HepG2 (cell line): Measurements from ENCODE around the gene PIGL. TPM values are rescaled to one million over a fixed set of nuclear protein-coding genes. Genes with fewer than 3 reads are reported as not detected.
A peak's percentile ranks its signal among the peaks of the same experiment; 100 is the strongest.

Source experiments
- MED1 ChIP-seq: sonication (generic); formaldehyde crosslinking; IDR thresholded peaks from 2 replicates; pipeline ENCODE4 v1.4.0; 2020; ENCODE audit warnings: missing genetic modification reagents
- MED8 ChIP-seq: sonication (generic); formaldehyde crosslinking; IDR thresholded peaks from 2 replicates; pipeline ENCODE4 v1.8.1; 2023; ENCODE audit warnings: mild to moderate bottlenecking, missing genetic modification reagents; ENCODE audit not compliant: insufficient replicate concordance
- PCBP2 ChIP-seq: fragments of 200-400 bp; formaldehyde crosslinking; optimal IDR thresholded peaks from 2 replicates; pipeline ENCODE3; 2018; ENCODE audit warnings: low read length, low read depth; ENCODE audit not compliant: poor library complexity, severe bottlenecking
- POLR2AphosphoS5 ChIP-seq: IDR thresholded peaks from 2 replicates; pipeline ENCODE4 v1.6.1; 2012; ENCODE audit warnings: low read depth, low read length
- RFX3 ChIP-seq: IDR thresholded peaks from 2 replicates; pipeline ENCODE4 v1.6.1; 2016; ENCODE audit warnings: missing biosample characterization, missing genetic modification reagents
- TCF7 ChIP-seq: sonication (generic); IDR thresholded peaks from 2 replicates; pipeline ENCODE4 v1.6.1; 2016; ENCODE audit warnings: antibody characterized with exemption, low read depth
- THAP11 ChIP-seq: IDR thresholded peaks from 2 replicates; pipeline ENCODE4 v1.6.1; 2016; ENCODE audit warnings: missing biosample characterization, missing genetic modification reagents
- ZEB1 ChIP-seq: IDR thresholded peaks from 2 replicates; pipeline ENCODE4 v1.6.1; 2012; ENCODE audit warnings: mild to moderate bottlenecking, low read depth, inconsistent platforms; ENCODE audit not compliant: insufficient replicate concordance
- ZFP90 ChIP-seq: sonication (generic); formaldehyde crosslinking; IDR thresholded peaks from 2 replicates; pipeline ENCODE4 v1.8.0; 2022; ENCODE audit warnings: missing genetic modification reagents, mild to moderate bottlenecking, inconsistent platforms, borderline replicate concordance
- ZFX ChIP-seq: sonication (generic); formaldehyde crosslinking; IDR thresholded peaks from 2 replicates; pipeline ENCODE4 v1.4.0; 2020; ENCODE audit warnings: mild to moderate bottlenecking, low read depth, missing genetic modification reagents, moderate library complexity
- ZMYM4 ChIP-seq: sonication (generic); formaldehyde crosslinking; IDR thresholded peaks from 2 replicates; pipeline ENCODE4 v1.8.1; 2023; ENCODE audit warnings: mild to moderate bottlenecking, missing genetic modification reagents
- ZNF253 ChIP-seq: sonication (generic); formaldehyde crosslinking; IDR thresholded peaks from 2 replicates; pipeline ENCODE4 v1.8.0; 2022; ENCODE audit warnings: mild to moderate bottlenecking, missing genetic modification reagents, borderline replicate concordance
- ZNF256 ChIP-seq: sonication (generic); formaldehyde crosslinking; conservative IDR thresholded peaks from 2 replicates; pipeline ENCODE4 v1.4.0; 2020; ENCODE audit warnings: missing genetic modification reagents
- ZNF331 ChIP-seq: sonication (generic); formaldehyde crosslinking; IDR thresholded peaks from 2 replicates; pipeline ENCODE4 v1.4.0; 2020; ENCODE audit warnings: missing genetic modification reagents
- ZNF607 ChIP-seq: sonication (generic); formaldehyde crosslinking; IDR thresholded peaks from 2 replicates; pipeline ENCODE4 v1.5.1; 2020; ENCODE audit warnings: missing genetic modification reagents, mild to moderate bottlenecking, borderline replicate concordance
- polyA plus RNA-seq, 8 experiments: library from polyadenylated mRNA; depleted of rRNA in 3 of 8; stranded (reverse) in 7 of 8; unstranded in 1 of 8; fragments of >200 nt; fragmentation: Illumina TruSeq in 4 of 8; extraction: Trizol in 4 of 8; gene quantifications; 2 replicates each; pipeline versions ENCODE4 v1.2.1 to v1.2.3, GENCODE V29; 2011 to 2016; ENCODE audit warnings: low read depth in 4 of 8, missing spikeins in 1 of 8, mixed read lengths in 1 of 8; ENCODE audit not compliant: insufficient read depth in 1 of 8
- total RNA-seq, 5 experiments: library from RNA; depleted of rRNA; stranded (reverse); fragments of >200 nt; fragmentation: Illumina TruSeq; extraction: Trizol; gene quantifications; 2 replicates each; pipeline ENCODE4 v1.2.3, GENCODE V29; 2016; ENCODE audit warnings: low read depth in 1 of 5
- TF ChIP-seq, protein P1 (sequence below): sonication (generic); formaldehyde crosslinking; IDR thresholded peaks from 2 replicates; pipeline ENCODE4 v1.4.0; 2020; ENCODE audit warnings: missing genetic modification reagents
- TF ChIP-seq, protein P2 (sequence below): sonication (generic); formaldehyde crosslinking; conservative IDR thresholded peaks from 2 replicates; pipeline ENCODE4 v1.8.0; 2022; ENCODE audit warnings: low read depth, missing genetic modification reagents
- TF ChIP-seq, protein P3 (sequence below): sonication (generic); formaldehyde crosslinking; IDR thresholded peaks from 2 replicates; pipeline ENCODE4 v1.5.0; 2020; ENCODE audit warnings: missing genetic modification reagents
- TF ChIP-seq, protein P4 (sequence below): sonication (generic); formaldehyde crosslinking; IDR thresholded peaks from 2 replicates; pipeline ENCODE4 v1.8.1; 2023; ENCODE audit warnings: mild to moderate bottlenecking, moderate library complexity, missing genetic modification reagents
- TF ChIP-seq, protein P5 (sequence below): sonication (generic); formaldehyde crosslinking; IDR thresholded peaks from 2 replicates; pipeline ENCODE4 v1.5.1; 2020; ENCODE audit warnings: mild to moderate bottlenecking, missing genetic modification reagents, moderate library complexity

Gene PIGL
- total and polyA plus RNA-seq, 2 of the 13 experiments (the other 11 are each of a cell fraction or from before 2014, with no cell fraction given), result 28.5 to 63.8 TPM

DNA sequence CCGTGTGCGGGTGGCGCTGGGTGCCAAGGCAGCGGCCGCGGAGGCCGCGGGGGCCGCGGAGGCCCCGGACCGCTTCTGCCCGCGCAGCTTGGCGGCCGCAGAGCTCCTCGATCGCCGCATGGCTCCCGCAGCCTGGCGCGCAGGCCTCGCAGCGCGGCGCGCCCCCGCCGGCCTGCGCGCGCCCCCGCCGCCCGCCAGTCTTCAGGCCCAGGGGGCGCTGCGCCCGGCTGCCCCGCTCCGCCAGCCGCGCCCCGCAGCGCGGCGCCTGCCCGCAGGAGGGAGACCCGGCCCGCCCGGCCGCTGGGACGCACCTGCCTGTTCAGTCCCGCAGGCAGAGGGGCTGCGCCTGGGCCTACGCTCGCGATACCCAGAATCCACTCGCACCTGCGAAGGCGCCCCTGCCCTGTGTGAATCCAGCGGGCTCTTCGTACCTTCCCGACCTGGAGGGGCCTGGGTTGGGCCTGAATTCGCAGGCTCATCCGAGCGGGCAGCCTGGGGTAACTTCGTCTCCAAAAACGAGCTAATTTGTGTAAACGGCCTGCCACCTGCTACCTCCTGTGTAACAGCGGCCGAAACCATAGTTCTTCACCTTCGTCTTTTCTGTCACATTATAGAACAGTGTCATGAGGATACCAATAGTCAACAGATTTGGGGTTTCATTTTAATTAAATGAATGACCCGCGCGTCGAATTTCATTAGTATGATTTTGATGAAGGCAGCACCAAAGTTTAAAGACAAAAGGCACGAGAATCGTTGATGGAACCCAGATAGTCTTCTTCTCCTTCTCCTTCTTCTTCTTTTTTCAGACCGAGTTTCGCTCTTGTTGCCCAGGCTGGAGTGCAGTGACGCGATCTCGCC, 136.5 kb downstream of the PIGL start, which contains the start of gene CENPV (continued):
- TF ChIP-seq ZFX (CRISPR knock-in tag), result peak; percentile 85
- TF ChIP-seq, protein P1, sequence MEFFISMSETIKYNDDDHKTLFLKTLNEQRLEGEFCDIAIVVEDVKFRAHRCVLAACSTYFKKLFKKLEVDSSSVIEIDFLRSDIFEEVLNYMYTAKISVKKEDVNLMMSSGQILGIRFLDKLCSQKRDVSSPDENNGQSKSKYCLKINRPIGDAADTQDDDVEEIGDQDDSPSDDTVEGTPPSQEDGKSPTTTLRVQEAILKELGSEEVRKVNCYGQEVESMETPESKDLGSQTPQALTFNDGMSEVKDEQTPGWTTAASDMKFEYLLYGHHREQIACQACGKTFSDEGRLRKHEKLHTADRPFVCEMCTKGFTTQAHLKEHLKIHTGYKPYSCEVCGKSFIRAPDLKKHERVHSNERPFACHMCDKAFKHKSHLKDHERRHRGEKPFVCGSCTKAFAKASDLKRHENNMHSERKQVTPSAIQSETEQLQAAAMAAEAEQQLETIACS (CRISPR knock-in tag), result peak; percentile 89
- TF ChIP-seq RFX3 (CRISPR knock-in tag), result no peak
- TF ChIP-seq, protein P2, sequence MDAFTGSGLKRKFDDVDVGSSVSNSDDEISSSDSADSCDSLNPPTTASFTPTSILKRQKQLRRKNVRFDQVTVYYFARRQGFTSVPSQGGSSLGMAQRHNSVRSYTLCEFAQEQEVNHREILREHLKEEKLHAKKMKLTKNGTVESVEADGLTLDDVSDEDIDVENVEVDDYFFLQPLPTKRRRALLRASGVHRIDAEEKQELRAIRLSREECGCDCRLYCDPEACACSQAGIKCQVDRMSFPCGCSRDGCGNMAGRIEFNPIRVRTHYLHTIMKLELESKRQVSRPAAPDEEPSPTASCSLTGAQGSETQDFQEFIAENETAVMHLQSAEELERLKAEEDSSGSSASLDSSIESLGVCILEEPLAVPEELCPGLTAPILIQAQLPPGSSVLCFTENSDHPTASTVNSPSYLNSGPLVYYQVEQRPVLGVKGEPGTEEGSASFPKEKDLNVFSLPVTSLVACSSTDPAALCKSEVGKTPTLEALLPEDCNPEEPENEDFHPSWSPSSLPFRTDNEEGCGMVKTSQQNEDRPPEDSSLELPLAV (CRISPR knock-in tag), result no peak
- TF ChIP-seq MED8 (CRISPR knock-in tag), result peak; percentile 38
- TF ChIP-seq ZFP90 (CRISPR knock-in tag), result peak; percentile 86; the same call in 1 of the 2 replicates
- peak; percentile 70; the same call in 1 of the 2 replicates for TF ChIP-seq ZNF607
- peak; percentile 31 for TF ChIP-seq ZEB1
- no peak for TF ChIP-seq TCF7
- TF ChIP-seq ZNF256 (CRISPR knock-in tag), result no peak
- TF ChIP-seq, protein P3, sequence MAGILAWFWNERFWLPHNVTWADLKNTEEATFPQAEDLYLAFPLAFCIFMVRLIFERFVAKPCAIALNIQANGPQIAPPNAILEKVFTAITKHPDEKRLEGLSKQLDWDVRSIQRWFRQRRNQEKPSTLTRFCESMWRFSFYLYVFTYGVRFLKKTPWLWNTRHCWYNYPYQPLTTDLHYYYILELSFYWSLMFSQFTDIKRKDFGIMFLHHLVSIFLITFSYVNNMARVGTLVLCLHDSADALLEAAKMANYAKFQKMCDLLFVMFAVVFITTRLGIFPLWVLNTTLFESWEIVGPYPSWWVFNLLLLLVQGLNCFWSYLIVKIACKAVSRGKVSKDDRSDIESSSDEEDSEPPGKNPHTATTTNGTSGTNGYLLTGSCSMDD (CRISPR knock-in tag), result 0 out of 2 replicates have a peak, but pooled peaks have one; percentile 37
- no peak for TF ChIP-seq PCBP2
- 0 out of 2 replicates have a peak, but pooled peaks have one; percentile 30 for TF ChIP-seq ZNF331 (CRISPR knock-in tag)
- TF ChIP-seq MED1 (CRISPR knock-in tag), result peak; percentile 40; the same call in 1 of the 2 replicates
- TF ChIP-seq ZNF253 (CRISPR knock-in tag), result no peak
- peak; percentile 15; the same call in 1 of the 2 replicates for TF ChIP-seq ZMYM4
- TF ChIP-seq, protein P4, sequence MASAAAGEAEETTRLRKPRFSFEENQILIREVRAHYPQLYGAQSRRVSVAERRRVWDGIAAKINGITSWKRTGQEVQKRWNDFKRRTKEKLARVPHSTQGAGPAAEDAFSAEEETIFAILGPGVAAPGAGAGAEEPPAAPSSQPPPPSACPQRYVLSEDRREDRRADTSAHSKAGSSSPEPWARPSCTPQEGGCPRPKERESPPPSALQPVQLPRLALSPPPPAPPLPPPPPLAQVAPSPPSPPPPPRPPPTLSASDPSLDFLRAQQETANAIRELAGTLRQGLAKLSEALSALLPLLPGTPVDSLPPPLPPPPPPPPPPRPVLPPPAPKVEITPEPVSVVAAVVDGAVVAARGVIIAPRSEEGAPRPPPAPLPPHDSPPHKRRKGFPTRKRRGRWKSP, result no peak
- TF ChIP-seq, protein P5, sequence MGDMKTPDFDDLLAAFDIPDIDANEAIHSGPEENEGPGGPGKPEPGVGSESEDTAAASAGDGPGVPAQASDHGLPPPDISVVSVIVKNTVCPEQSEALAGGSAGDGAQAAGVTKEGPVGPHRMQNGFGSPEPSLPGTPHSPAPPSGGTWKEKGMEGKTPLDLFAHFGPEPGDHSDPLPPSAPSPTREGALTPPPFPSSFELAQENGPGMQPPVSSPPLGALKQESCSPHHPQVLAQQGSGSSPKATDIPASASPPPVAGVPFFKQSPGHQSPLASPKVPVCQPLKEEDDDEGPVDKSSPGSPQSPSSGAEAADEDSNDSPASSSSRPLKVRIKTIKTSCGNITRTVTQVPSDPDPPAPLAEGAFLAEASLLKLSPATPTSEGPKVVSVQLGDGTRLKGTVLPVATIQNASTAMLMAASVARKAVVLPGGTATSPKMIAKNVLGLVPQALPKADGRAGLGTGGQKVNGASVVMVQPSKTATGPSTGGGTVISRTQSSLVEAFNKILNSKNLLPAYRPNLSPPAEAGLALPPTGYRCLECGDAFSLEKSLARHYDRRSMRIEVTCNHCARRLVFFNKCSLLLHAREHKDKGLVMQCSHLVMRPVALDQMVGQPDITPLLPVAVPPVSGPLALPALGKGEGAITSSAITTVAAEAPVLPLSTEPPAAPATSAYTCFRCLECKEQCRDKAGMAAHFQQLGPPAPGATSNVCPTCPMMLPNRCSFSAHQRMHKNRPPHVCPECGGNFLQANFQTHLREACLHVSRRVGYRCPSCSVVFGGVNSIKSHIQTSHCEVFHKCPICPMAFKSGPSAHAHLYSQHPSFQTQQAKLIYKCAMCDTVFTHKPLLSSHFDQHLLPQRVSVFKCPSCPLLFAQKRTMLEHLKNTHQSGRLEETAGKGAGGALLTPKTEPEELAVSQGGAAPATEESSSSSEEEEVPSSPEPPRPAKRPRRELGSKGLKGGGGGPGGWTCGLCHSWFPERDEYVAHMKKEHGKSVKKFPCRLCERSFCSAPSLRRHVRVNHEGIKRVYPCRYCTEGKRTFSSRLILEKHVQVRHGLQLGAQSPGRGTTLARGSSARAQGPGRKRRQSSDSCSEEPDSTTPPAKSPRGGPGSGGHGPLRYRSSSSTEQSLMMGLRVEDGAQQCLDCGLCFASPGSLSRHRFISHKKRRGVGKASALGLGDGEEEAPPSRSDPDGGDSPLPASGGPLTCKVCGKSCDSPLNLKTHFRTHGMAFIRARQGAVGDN, result peak; percentile 86
- peak; percentile 42; the same call in 1 of the 2 replicates for TF ChIP-seq POLR2AphosphoS5
- TF ChIP-seq THAP11, result peak; percentile 31; the same call in 1 of the 2 replicates
